OCI-LY7 (cell line): ENCODE results near the gene THSD8. TPM values are rescaled to one million over a fixed set of nuclear protein-coding genes. Genes with fewer than 3 reads are reported as not detected.

Experiments
- BruUV-seq: library from RNA; stranded (reverse); fragments of 400-500 nt; replicated peaks from 2 replicates; lab custom pipeline; 2021; lab: Mats Ljungman, UMichigan
- CTCF ChIA-PET: fragments of 300-600 bp; sonication (Branson Sonifier 250); formaldehyde crosslinking; loops from one replicate; lab custom pipeline; 2022; ENCODE audit warnings: antibody characterized with exemption; ENCODE audit not compliant: unreplicated experiment; lab: Charles Lee
- POLR2A ChIA-PET: fragments of 300-600 bp; sonication (Branson Sonifier 250); formaldehyde crosslinking; loops from one replicate; lab custom pipeline; 2022; ENCODE audit warnings: antibody characterized with exemption; lab: Charles Lee
- DNase-seq: peaks from one replicate; pipeline ENCODE4 v3.0.0-alpha.2; 2015; ENCODE audit warnings: low spot score
- H2AFZ ChIP-seq: fragments of 200-600 bp; sonication (generic), shearing (Covaris generic); 2 replicates; pipeline ENCODE4 v1.6.1; 2014; ENCODE audit warnings: mild to moderate bottlenecking, antibody characterized with exemption, low read length, moderate library complexity
- H3K27ac ChIP-seq: fragments of 200-600 bp; sonication (generic); 2 replicates; pipeline ENCODE4 v1.5.1; 2014; ENCODE audit warnings: mixed run types, low read depth, mild to moderate bottlenecking, moderate library complexity, low read length, inconsistent platforms; ENCODE audit not compliant: poor library complexity, severe bottlenecking
- H3K36me3 ChIP-seq: fragments of 200-600 bp; sonication (generic); 2 replicates; pipeline ENCODE4 v1.6.1; 2014; ENCODE audit warnings: mild to moderate bottlenecking, antibody characterized with exemption, low read length, moderate library complexity, mixed read lengths; ENCODE audit not compliant: insufficient read depth
- H3K4me1 ChIP-seq: fragments of 200-600 bp; sonication (generic); 2 replicates; pipeline ENCODE4 v1.5.1; 2014; ENCODE audit warnings: mild to moderate bottlenecking, low read length; ENCODE audit not compliant: insufficient read depth, poor library complexity, severe bottlenecking
- H3K4me2 ChIP-seq: fragments of 200-600 bp; sonication (generic); 2 replicates; pipeline ENCODE4 v1.6.1; 2014; ENCODE audit warnings: mild to moderate bottlenecking, low read length
- H3K4me3 ChIP-seq: fragments of 200-600 bp; sonication (generic); 2 replicates; pipeline ENCODE4 v1.5.1; 2014; ENCODE audit warnings: mild to moderate bottlenecking, low read depth, low read length; ENCODE audit not compliant: poor library complexity, severe bottlenecking
- H3K79me2 ChIP-seq: fragments of 200-600 bp; sonication (generic); 2 replicates; pipeline ENCODE4 v1.6.1; 2016; ENCODE audit warnings: low read depth, mild to moderate bottlenecking, low read length, moderate library complexity, mixed read lengths; ENCODE audit not compliant: insufficient read depth
- H3K9me2 ChIP-seq: fragments of 200-600 bp; sonication (generic); 2 replicates; pipeline ENCODE4 v1.6.1; 2016; ENCODE audit warnings: mild to moderate bottlenecking, low read length, mixed read lengths; ENCODE audit not compliant: insufficient read depth
- H3K9me3 ChIP-seq: fragments of 200-600 bp; sonication (generic); 2 replicates; pipeline ENCODE4 v1.6.1; 2014; ENCODE audit warnings: mild to moderate bottlenecking, mixed run types, low read length, mixed read lengths
- H4K20me1 ChIP-seq: fragments of 200-600 bp; sonication (generic); 2 replicates; pipeline ENCODE4 v1.6.1; 2014; ENCODE audit warnings: mild to moderate bottlenecking, antibody characterized with exemption, low read length, moderate library complexity, mixed read lengths; ENCODE audit not compliant: insufficient read depth
- EZH2phosphoT487 ChIP-seq: fragments of 200-600 bp; sonication (generic); IDR thresholded peaks from 2 replicates; pipeline ENCODE4 v1.6.1; 2018; ENCODE audit warnings: low read depth, borderline replicate concordance, mild to moderate bottlenecking, mixed run types, antibody characterized with exemption, low read length, moderate library complexity, mixed read lengths
- intact Hi-C: fragments of 100-400 bp; cut with micrococcal nuclease; formaldehyde crosslinking; loops from one replicate; pipeline ENCODE4 v1.10.0; 2022; ENCODE audit not compliant: unreplicated experiment
- total RNA-seq, 2 experiments: library from RNA; depleted of rRNA in 1 of 2; stranded (reverse); fragments of >200 nt in 1 of 2; shearing (Covaris generic) in 1 of 2; gene quantifications; 2 replicates each; pipeline ENCODE4 v1.2.3, GENCODE V29; 2014 to 2022
- TF ChIP-seq, protein P1 (sequence below): fragments of 200-600 bp; sonication (generic); conservative IDR thresholded peaks from 2 replicates; pipeline ENCODE4 v1.5.1; 2014; ENCODE audit warnings: mild to moderate bottlenecking, antibody characterized with exemption, low read length, moderate library complexity, mixed read lengths

THSD8 gene
- total RNA-seq, 2 experiments from 2014 or later: 42.7 TPM; not detected in 1

GRCh38 chr19:12836529-12836863 lies 34.6 kb downstream of the THSD8 start:
- H3K4me3 ChIP-seq: peak overlapping the region; percentile 39
- no TSS peak for BruUV-seq
- ChIA-PET CTCF (interaction anchor here (0.6 kb wide), 1 partner anchor 266 kb away, joined by 3 read pairs; no protein-coding TSS in a partner anchor), POLR2A (no interaction called here)
- no peaks in the 10 kb centered on the region for H3K36me3 ChIP-seq
- H3K9me2 ChIP-seq: no peaks in the 10 kb centered on the region
- no peak overlapping the region for H3K27ac ChIP-seq
- TF ChIP-seq, protein P1, sequence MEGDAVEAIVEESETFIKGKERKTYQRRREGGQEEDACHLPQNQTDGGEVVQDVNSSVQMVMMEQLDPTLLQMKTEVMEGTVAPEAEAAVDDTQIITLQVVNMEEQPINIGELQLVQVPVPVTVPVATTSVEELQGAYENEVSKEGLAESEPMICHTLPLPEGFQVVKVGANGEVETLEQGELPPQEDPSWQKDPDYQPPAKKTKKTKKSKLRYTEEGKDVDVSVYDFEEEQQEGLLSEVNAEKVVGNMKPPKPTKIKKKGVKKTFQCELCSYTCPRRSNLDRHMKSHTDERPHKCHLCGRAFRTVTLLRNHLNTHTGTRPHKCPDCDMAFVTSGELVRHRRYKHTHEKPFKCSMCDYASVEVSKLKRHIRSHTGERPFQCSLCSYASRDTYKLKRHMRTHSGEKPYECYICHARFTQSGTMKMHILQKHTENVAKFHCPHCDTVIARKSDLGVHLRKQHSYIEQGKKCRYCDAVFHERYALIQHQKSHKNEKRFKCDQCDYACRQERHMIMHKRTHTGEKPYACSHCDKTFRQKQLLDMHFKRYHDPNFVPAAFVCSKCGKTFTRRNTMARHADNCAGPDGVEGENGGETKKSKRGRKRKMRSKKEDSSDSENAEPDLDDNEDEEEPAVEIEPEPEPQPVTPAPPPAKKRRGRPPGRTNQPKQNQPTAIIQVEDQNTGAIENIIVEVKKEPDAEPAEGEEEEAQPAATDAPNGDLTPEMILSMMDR: no peak
- TF ChIP-seq EZH2phosphoT487: no peak
- no peaks in the 10 kb centered on the region for H3K79me2 ChIP-seq
- no peak overlapping the region; the same call in 1 of the 2 replicates for H2AFZ ChIP-seq
- H3K4me2 ChIP-seq: peak overlapping the region; percentile 72
- H4K20me1 ChIP-seq: no peaks in the 10 kb centered on the region
- intact Hi-C loops: loop anchor here (5.0 kb wide), 1 partner anchor 101 kb away; the partner anchor contains the start of gene CALR
- H3K9me3 ChIP-seq: no peaks in the 10 kb centered on the region
- DNase-seq: no peak
- H3K4me1 ChIP-seq: peaks cover 71% of the 10 kb centered on the region

DNA sequence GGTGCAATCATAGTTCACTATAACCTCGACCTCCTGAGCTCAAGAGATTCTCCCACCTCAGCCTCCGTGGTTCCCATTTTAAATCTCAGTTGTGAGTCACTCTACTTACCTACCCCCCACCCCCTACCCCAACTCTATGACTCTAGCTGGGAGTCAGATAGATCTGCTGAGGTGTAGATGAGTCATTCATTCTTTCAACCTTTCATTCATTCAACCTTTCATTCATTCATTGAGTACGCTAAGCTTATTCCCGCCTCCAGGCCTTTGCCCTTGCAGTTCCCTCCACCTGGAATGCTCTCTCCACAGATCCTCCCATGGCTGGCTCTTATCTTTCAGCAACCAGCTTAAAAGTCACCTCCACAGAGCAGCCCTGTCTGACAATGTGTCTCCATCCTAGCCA lies 35.4 kb downstream of the THSD8 start:
- no peaks in the 10 kb centered on the region for H3K79me2 ChIP-seq
- peaks cover 73% of the 10 kb centered on the region for H3K4me1 ChIP-seq
- no peak overlapping the region for H3K27ac ChIP-seq
- no TSS peak for BruUV-seq
- intact Hi-C loops: loop anchor here (5.0 kb wide), 1 partner anchor 100 kb away; the partner anchor contains the start of gene CALR
- H3K4me3 ChIP-seq: no peak overlapping the region
- ChIA-PET CTCF (interaction anchor here (0.6 kb wide), 1 partner anchor 267 kb away, joined by 3 read pairs; no protein-coding TSS in a partner anchor), POLR2A (interaction anchor here (0.6 kb wide), 2 partner anchors 39 to 1439 kb away, joined by 3 to 5 read pairs; no protein-coding TSS in a partner anchor)
- no peak overlapping the region for H2AFZ ChIP-seq
- H3K4me2 ChIP-seq: peak overlapping the region; percentile 90; the same call in 1 of the 2 replicates
- TF ChIP-seq, protein P1: no peak
- TF ChIP-seq EZH2phosphoT487: no peak
- no peaks in the 10 kb centered on the region for H4K20me1 ChIP-seq
- no peaks in the 10 kb centered on the region for H3K9me2 ChIP-seq
- H3K9me3 ChIP-seq: no peaks in the 10 kb centered on the region
- H3K36me3 ChIP-seq: no peaks in the 10 kb centered on the region
- DNase-seq: no peak
